Effector memory CD4-positive, alpha-beta T cell (primary cell): ENCODE results near the gene MSANTD7.

Experiments used
- DNase-seq, 3 donors: peaks; one replicate each; pipeline ENCODE4 v3.0.0-alpha.2; 2020
- H3K27ac ChIP-seq: 2 replicates; pipeline ENCODE4 v1.7.0; 2013; ENCODE audit warnings: mild to moderate bottlenecking, low read length, moderate library complexity; ENCODE audit not compliant: insufficient read depth, poor library complexity, severe bottlenecking
- H3K27me3 ChIP-seq: replicated peaks from 2 replicates; pipeline ENCODE4 v1.7.0; 2013; ENCODE audit warnings: mild to moderate bottlenecking, low read length; ENCODE audit not compliant: insufficient read depth, control insufficient read depth, poor library complexity, severe bottlenecking
- H3K36me3 ChIP-seq: 2 replicates; pipeline ENCODE4 v1.7.0; 2013; ENCODE audit warnings: mild to moderate bottlenecking, low read length, moderate library complexity; ENCODE audit not compliant: control insufficient read depth, insufficient read depth
- H3K4me1 ChIP-seq: 2 replicates; pipeline ENCODE4 v1.7.0; 2013; ENCODE audit warnings: low read length, mild to moderate bottlenecking; ENCODE audit not compliant: control insufficient read depth, insufficient read depth, poor library complexity, severe bottlenecking
- H3K4me3 ChIP-seq: 2 replicates; pipeline ENCODE4 v1.7.0; 2013; ENCODE audit warnings: low read length, low read depth, mild to moderate bottlenecking; ENCODE audit not compliant: insufficient read depth, poor library complexity, severe bottlenecking
- H3K9me3 ChIP-seq: 2 replicates; pipeline ENCODE4 v1.7.0; 2013; ENCODE audit warnings: mild to moderate bottlenecking, low read length, moderate library complexity; ENCODE audit not compliant: control insufficient read depth

MSANTD7 gene

DNA sequence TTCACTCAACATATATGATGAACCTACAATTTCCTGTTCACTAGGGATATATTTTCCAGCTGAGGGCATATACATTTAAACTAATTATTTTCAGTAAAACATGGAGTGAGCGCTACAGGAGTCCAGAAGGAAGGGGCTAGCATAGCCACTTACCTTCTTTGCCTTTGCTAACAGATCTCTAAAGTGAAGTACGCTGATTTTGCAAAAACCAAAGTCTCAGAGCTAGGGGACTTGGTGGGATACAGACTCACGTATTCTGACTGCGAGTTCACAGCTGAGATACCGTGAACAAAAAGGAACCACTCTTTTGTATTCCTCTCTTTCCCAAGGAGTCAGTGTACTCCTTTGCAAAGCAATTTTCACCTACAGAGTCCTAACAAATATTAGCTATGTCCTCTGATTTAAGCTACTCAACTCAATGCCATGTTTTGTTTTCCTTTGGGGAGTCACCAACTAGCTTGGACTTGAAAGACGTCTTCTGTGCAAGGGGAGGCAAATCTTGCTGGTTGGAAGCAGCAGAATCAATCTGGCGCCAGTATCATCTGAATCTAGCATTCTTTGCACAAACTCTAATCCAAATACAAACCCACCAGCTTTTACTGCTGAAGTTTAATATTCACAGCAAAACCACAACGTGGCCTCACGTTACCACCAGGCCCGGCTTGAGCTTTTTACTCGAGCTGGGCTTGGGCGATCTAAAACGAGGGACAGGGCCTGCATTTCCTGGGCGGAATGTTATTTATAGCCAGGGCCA is 926 bp upstream of the MSANTD7 start:
- peak overlapping the region; percentile 88 for H3K4me3 ChIP-seq
- DNase-seq: no peak
- peaks cover 6% of the 10 kb centered on the region for H3K4me1 ChIP-seq

DNA sequence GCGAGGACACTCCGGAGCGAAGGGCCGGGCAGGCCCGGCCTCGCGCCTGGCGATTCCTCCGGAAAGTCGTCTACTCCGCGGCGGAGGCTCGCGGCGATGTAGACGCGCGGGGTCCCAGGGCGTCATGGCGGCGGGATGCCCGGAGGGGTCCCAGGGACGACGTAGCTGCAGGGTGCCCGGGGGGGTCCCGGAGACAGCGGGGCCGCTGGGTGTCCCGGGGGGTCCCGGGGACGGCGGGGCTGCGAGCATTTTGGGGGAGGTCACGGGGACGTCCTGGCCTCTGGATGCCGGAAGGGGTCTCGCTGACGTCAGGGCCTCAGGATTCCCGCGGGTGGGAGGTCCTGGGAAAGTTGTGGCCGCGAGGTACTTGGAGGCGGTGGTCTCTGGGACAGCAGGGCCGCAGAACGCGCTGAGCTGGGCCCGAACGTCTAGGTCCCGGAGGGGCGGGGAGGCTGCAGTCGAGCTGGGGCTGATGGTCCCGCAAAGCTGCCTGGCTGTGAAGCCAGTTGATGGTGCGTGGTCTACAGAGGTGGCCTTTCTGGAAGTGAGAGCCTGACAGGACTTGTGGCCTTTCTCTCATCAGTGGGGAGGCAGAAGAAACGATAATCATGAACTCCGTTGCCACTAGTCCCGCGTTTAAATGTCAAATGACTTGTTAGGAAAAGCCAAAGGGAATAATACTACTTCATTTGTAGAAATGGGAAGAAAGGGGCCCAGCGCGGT is 637 bp downstream of the MSANTD7 start:
- H3K27me3 ChIP-seq: no peaks in the 10 kb centered on the region
- H3K4me3 ChIP-seq: peak overlapping the region; percentile 90
- H3K27ac ChIP-seq: peak overlapping the region; percentile 91
- H3K36me3 ChIP-seq: peaks cover 25% of the 10 kb centered on the region
- peaks cover 6% of the 10 kb centered on the region for H3K4me1 ChIP-seq
- no peaks in the 10 kb centered on the region for H3K9me3 ChIP-seq
- peak in 1 of 3 donors; percentile 2 for DNase-seq

More for the DNA sequence above, 926 bp upstream of the MSANTD7 start:
- H3K27ac ChIP-seq: peak overlapping the region; percentile 91
- H3K27me3 ChIP-seq: no peaks in the 10 kb centered on the region
- H3K36me3 ChIP-seq: peaks cover 9% of the 10 kb centered on the region
- H3K9me3 ChIP-seq: no peaks in the 10 kb centered on the region

DNA sequence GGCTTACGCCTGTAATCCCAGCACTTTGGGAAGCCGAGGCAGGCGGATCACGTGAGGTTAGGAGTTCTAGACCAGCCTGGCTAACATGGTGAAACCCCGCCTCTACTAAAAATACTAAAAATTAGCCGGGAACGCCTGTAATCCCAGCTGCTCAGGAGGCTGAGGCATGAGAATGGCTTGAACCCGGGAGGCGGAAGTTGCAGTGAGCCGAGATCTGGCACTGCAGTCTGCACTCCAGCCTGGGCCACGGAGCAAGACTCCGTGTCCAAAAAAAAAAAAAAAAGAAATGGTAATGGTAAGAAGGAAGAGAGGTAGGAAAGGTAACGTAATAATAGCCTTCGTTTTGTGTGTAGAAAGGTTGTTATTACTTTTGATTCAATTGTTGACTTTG is 1.2 kb downstream of the MSANTD7 start:
- no peak for DNase-seq
- Histone ChIP-seq H3K4me3 (peak overlapping the region; percentile 90), H3K27ac (no peak overlapping the region), H3K4me1 (peaks cover 6% of the 10 kb centered on the region), H3K9me3 (no peaks in the 10 kb centered on the region), H3K27me3 (no peaks in the 10 kb centered on the region), H3K36me3 (peaks cover 31% of the 10 kb centered on the region)

DNA sequence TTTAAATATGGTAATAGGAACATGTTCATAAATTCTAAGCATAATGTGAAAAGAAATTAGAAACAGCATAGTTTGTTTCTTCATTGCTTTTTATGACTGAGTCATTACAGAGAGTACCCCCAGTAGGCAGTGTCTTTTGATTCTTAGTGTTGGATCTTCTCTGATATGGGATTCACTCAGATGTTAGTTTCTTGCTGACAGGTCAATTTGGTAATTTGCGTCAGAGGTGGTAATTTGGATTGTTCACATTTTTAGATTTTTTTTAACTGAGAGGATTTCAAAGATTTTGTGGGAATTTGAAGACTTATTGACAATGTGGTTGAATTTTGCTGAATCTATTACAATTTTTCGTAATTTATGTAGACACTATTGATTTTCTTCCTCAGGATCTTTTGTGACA is 2.1 kb downstream of the MSANTD7 start:
- no peak overlapping the region for H3K27ac ChIP-seq
- H3K36me3 ChIP-seq: peaks cover 37% of the 10 kb centered on the region
- no peak for DNase-seq
- H3K9me3 ChIP-seq: no peaks in the 10 kb centered on the region
- H3K27me3 ChIP-seq: no peaks in the 10 kb centered on the region
- no peak overlapping the region for H3K4me3 ChIP-seq
- H3K4me1 ChIP-seq: peaks cover 6% of the 10 kb centered on the region

GRCh38 chr10:14843327-14843988 is 5.4 kb downstream of the MSANTD7 start:
- peaks cover 39% of the 10 kb centered on the region for H3K36me3 ChIP-seq
- H3K27ac ChIP-seq: no peak overlapping the region
- no peaks in the 10 kb centered on the region for H3K4me1 ChIP-seq
- H3K27me3 ChIP-seq: no peaks in the 10 kb centered on the region
- no peak overlapping the region for H3K4me3 ChIP-seq
- no peaks in the 10 kb centered on the region for H3K9me3 ChIP-seq
- DNase-seq: no peak

DNA sequence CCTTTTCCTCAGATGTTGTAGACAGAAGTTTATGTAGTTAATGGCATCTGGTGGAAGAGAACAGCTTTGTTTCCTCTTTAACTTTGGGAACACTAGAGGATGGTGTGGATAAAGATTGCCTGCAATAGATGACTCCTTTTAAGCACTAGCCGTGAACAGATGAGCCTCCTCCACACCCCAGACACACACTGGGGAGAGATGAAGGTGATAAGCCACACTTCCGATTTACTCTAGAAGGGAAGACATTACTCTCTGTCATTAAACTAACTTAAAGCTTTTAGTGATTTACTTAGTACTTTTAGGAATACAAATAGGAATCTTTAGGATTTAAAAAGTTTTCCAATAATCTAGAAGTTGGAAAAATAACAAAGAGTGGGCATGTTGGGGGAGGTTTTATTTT is 6.8 kb downstream of the MSANTD7 start:
- Histone ChIP-seq H3K4me1 (no peaks in the 10 kb centered on the region), H3K36me3 (peaks cover 39% of the 10 kb centered on the region), H3K27me3 (no peaks in the 10 kb centered on the region), H3K4me3 (no peak overlapping the region), H3K9me3 (no peaks in the 10 kb centered on the region), H3K27ac (no peak overlapping the region)
- DNase-seq: no peak

GRCh38 chr10:14852236-14852635 is 14.1 kb downstream of the MSANTD7 start:
- no peaks in the 10 kb centered on the region for H3K4me1 ChIP-seq
- no peaks in the 10 kb centered on the region for H3K9me3 ChIP-seq
- H3K4me3 ChIP-seq: no peak overlapping the region
- DNase-seq: no peak
- H3K27ac ChIP-seq: no peak overlapping the region
- peaks cover 6% of the 10 kb centered on the region for H3K36me3 ChIP-seq
- H3K27me3 ChIP-seq: no peaks in the 10 kb centered on the region

DNA sequence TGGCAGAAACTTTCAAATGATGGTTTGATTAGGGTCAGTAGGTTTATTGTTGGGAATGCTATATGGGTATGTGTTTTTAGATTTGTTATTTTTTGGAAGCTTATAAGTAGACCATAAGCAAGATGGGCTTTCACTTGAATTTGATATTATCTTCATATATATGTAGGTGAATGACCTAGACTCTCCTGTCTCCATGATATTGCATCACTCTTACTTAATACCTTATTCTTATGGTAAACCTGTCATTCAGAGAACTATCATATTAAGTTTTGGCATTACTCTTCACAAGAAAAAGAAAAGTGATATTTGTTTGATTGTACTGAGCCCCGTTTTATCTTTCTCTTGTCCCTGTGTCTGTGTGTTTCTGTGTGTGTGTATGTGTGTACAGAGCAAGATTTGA is 17.3 kb downstream of the MSANTD7 start:
- Histone ChIP-seq H3K36me3 (peaks cover 18% of the 10 kb centered on the region), H3K27ac (no peak overlapping the region), H3K4me1 (no peaks in the 10 kb centered on the region), H3K27me3 (no peaks in the 10 kb centered on the region), H3K9me3 (no peaks in the 10 kb centered on the region), H3K4me3 (no peak overlapping the region)
- no peak for DNase-seq

DNA sequence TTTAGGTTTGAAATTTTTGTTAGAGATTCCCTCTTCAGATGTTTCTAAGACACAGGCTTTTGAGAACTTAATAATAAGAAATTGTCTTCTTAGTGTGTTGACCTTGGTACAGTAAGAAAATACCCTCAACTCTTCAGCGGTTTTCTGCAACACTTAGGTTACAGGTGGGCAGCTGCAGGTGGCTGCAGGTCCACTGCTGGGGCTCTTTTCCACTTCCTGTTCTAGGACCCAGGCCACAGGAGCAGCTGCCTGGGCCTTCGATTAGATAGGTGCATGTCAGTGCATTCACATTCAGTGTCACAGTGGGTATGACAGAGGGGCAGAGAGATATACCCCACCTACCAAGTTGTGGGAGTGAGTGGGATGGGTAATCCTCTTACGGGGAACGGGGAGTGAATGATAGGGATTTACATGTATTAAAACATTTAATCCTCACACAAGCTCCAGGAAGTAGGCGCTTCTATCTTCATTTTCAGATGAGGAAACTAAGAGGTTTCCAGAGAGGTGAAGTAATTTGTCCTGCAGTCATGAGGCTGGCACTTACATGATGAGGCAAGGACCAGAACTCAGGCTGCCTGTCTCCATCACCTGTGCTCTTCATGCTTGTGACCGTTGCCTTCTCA is 20.3 kb downstream of the MSANTD7 start:
- peaks cover 26% of the 10 kb centered on the region for H3K36me3 ChIP-seq
- H3K4me1 ChIP-seq: no peaks in the 10 kb centered on the region
- DNase-seq: no peak
- no peaks in the 10 kb centered on the region for H3K27me3 ChIP-seq
- H3K9me3 ChIP-seq: no peaks in the 10 kb centered on the region
- H3K27ac ChIP-seq: no peak overlapping the region
- H3K4me3 ChIP-seq: no peak overlapping the region
